GM23338 (cell line): ENCODE results near the gene GOLGA8O.
"Not testable (repeated sequence)": the region's sequence is repeated elsewhere in the genome, so short reads cannot be mapped to it uniquely, and the experiment has no call there.

Experiments used
- CREB1 ChIP-seq: fragments of 250-450 bp; sonication (Bioruptor Pico); IDR thresholded peaks from 2 replicates; pipeline ENCODE4 v1.5.0; 2020; ENCODE audit warnings: low read depth, mild to moderate bottlenecking, moderate library complexity
- EZH2 ChIP-seq: fragments of 200-600 bp; sonication (generic); IDR thresholded peaks from one replicate; pipeline ENCODE4 v1.8.0; 2017; ENCODE audit warnings: antibody characterized with exemption, mild to moderate bottlenecking, low read depth; ENCODE audit not compliant: unreplicated experiment
- EZH2phosphoT487 ChIP-seq: fragments of 200-600 bp; sonication (generic); IDR thresholded peaks from one replicate; pipeline ENCODE4 v1.8.1; 2018; ENCODE audit warnings: antibody characterized with exemption; ENCODE audit not compliant: unreplicated experiment
- JUNB ChIP-seq: IDR thresholded peaks from one replicate; pipeline ENCODE4 v1.6.1; 2016; ENCODE audit warnings: antibody characterized with exemption; ENCODE audit not compliant: unreplicated experiment
- POLR2AphosphoS5 ChIP-seq: IDR thresholded peaks from 2 replicates; pipeline ENCODE4 v1.6.1; 2016; ENCODE audit warnings: antibody characterized with exemption, low read depth
- STAT1 ChIP-seq: IDR thresholded peaks from one replicate; pipeline ENCODE4 v1.6.1; 2016; ENCODE audit warnings: antibody characterized with exemption; ENCODE audit not compliant: unreplicated experiment
- TF ChIP-seq, protein P1 (sequence below), 2 experiments: fragments of 200-600 bp in 1 of 2; sonication (generic) in 1 of 2; conservative IDR thresholded peaks; 2 replicates each; pipeline versions ENCODE4 v1.5.1 to v1.6.1; 2016 to 2017; ENCODE audit warnings: antibody characterized with exemption in 2 of 2, low read depth in 2 of 2, mild to moderate bottlenecking in 2 of 2, moderate library complexity in 1 of 2
- TF ChIP-seq, protein P2 (sequence below): IDR thresholded peaks from one replicate; pipeline ENCODE4 v1.6.1; 2018; ENCODE audit warnings: antibody characterized with exemption; ENCODE audit not compliant: unreplicated experiment
- TF ChIP-seq, protein P3 (sequence below): IDR thresholded peaks from 2 replicates; pipeline ENCODE4 v1.6.1; 2016; ENCODE audit warnings: antibody characterized with exemption
- TF ChIP-seq, protein P4 (sequence below): fragments of 250-450 bp; sonication (Bioruptor Pico); IDR thresholded peaks from 2 replicates; pipeline ENCODE4 v1.5.0; 2020; ENCODE audit warnings: mild to moderate bottlenecking, moderate library complexity

DNA sequence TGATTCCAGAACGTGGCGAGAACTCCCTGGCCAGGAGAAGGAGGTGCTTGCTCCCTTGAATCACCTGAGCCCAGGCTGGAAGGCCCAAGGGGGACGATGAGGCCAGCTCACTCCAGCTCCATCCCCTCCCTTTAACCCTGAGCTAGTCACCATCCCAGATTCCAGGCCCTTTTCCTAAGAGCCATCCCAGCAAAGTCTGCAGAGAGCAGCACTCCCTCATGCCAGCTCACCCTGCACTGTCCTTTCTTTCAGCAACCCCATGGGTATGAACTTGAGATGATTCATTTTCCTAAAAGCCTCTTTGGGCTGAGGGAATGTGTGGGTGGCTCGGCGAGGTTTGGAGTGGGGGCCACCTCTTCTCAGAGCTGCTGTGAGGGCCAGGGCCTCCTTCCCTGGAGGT is 26.2 kb upstream of the GOLGA8O start:
- TF ChIP-seq, protein P1, sequence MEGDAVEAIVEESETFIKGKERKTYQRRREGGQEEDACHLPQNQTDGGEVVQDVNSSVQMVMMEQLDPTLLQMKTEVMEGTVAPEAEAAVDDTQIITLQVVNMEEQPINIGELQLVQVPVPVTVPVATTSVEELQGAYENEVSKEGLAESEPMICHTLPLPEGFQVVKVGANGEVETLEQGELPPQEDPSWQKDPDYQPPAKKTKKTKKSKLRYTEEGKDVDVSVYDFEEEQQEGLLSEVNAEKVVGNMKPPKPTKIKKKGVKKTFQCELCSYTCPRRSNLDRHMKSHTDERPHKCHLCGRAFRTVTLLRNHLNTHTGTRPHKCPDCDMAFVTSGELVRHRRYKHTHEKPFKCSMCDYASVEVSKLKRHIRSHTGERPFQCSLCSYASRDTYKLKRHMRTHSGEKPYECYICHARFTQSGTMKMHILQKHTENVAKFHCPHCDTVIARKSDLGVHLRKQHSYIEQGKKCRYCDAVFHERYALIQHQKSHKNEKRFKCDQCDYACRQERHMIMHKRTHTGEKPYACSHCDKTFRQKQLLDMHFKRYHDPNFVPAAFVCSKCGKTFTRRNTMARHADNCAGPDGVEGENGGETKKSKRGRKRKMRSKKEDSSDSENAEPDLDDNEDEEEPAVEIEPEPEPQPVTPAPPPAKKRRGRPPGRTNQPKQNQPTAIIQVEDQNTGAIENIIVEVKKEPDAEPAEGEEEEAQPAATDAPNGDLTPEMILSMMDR (conservative IDR thresholded peaks at IDR 0.05; ENCODE audit: low read depth in 2 of 2) = not testable (repeated sequence)
- not testable (repeated sequence) for TF ChIP-seq JUNB, CREB1, POLR2AphosphoS5, EZH2phosphoT487, STAT1, EZH2
- TF ChIP-seq, protein P2, sequence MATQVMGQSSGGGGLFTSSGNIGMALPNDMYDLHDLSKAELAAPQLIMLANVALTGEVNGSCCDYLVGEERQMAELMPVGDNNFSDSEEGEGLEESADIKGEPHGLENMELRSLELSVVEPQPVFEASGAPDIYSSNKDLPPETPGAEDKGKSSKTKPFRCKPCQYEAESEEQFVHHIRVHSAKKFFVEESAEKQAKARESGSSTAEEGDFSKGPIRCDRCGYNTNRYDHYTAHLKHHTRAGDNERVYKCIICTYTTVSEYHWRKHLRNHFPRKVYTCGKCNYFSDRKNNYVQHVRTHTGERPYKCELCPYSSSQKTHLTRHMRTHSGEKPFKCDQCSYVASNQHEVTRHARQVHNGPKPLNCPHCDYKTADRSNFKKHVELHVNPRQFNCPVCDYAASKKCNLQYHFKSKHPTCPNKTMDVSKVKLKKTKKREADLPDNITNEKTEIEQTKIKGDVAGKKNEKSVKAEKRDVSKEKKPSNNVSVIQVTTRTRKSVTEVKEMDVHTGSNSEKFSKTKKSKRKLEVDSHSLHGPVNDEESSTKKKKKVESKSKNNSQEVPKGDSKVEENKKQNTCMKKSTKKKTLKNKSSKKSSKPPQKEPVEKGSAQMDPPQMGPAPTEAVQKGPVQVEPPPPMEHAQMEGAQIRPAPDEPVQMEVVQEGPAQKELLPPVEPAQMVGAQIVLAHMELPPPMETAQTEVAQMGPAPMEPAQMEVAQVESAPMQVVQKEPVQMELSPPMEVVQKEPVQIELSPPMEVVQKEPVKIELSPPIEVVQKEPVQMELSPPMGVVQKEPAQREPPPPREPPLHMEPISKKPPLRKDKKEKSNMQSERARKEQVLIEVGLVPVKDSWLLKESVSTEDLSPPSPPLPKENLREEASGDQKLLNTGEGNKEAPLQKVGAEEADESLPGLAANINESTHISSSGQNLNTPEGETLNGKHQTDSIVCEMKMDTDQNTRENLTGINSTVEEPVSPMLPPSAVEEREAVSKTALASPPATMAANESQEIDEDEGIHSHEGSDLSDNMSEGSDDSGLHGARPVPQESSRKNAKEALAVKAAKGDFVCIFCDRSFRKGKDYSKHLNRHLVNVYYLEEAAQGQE = not testable (repeated sequence)
- TF ChIP-seq, protein P3, sequence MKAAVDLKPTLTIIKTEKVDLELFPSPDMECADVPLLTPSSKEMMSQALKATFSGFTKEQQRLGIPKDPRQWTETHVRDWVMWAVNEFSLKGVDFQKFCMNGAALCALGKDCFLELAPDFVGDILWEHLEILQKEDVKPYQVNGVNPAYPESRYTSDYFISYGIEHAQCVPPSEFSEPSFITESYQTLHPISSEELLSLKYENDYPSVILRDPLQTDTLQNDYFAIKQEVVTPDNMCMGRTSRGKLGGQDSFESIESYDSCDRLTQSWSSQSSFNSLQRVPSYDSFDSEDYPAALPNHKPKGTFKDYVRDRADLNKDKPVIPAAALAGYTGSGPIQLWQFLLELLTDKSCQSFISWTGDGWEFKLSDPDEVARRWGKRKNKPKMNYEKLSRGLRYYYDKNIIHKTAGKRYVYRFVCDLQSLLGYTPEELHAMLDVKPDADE = not testable (repeated sequence)
- TF ChIP-seq, protein P4, sequence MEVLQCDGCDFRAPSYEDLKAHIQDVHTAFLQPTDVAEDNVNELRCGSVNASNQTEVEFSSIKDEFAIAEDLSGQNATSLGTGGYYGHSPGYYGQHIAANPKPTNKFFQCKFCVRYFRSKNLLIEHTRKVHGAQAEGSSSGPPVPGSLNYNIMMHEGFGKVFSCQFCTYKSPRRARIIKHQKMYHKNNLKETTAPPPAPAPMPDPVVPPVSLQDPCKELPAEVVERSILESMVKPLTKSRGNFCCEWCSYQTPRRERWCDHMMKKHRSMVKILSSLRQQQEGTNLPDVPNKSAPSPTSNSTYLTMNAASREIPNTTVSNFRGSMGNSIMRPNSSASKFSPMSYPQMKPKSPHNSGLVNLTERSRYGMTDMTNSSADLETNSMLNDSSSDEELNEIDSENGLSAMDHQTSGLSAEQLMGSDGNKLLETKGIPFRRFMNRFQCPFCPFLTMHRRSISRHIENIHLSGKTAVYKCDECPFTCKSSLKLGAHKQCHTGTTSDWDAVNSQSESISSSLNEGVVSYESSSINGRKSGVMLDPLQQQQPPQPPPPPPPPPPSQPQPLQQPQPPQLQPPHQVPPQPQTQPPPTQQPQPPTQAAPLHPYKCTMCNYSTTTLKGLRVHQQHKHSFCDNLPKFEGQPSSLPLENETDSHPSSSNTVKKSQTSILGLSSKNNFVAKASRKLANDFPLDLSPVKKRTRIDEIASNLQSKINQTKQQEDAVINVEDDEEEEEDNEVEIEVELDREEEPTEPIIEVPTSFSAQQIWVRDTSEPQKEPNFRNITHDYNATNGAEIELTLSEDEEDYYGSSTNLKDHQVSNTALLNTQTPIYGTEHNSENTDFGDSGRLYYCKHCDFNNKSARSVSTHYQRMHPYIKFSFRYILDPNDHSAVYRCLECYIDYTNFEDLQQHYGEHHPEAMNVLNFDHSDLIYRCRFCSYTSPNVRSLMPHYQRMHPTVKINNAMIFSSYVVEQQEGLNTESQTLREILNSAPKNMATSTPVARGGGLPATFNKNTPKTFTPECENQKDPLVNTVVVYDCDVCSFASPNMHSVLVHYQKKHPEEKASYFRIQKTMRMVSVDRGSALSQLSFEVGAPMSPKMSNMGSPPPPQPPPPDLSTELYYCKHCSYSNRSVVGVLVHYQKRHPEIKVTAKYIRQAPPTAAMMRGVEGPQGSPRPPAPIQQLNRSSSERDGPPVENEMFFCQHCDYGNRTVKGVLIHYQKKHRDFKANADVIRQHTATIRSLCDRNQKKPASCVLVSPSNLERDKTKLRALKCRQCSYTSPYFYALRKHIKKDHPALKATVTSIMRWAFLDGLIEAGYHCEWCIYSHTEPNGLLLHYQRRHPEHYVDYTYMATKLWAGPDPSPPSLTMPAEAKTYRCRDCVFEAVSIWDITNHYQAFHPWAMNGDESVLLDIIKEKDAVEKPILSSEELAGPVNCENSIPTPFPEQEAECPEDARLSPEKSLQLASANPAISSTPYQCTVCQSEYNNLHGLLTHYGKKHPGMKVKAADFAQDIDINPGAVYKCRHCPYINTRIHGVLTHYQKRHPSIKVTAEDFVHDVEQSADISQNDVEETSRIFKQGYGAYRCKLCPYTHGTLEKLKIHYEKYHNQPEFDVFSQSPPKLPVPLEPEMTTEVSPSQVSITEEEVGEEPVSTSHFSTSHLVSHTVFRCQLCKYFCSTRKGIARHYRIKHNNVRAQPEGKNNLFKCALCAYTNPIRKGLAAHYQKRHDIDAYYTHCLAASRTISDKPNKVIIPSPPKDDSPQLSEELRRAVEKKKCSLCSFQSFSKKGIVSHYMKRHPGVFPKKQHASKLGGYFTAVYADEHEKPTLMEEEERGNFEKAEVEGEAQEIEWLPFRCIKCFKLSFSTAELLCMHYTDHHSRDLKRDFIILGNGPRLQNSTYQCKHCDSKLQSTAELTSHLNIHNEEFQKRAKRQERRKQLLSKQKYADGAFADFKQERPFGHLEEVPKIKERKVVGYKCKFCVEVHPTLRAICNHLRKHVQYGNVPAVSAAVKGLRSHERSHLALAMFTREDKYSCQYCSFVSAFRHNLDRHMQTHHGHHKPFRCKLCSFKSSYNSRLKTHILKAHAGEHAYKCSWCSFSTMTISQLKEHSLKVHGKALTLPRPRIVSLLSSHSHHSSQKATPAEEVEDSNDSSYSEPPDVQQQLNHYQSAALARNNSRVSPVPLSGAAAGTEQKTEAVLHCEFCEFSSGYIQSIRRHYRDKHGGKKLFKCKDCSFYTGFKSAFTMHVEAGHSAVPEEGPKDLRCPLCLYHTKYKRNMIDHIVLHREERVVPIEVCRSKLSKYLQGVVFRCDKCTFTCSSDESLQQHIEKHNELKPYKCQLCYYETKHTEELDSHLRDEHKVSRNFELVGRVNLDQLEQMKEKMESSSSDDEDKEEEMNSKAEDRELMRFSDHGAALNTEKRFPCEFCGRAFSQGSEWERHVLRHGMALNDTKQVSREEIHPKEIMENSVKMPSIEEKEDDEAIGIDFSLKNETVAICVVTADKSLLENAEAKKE = not testable (repeated sequence)
